Aorta (tissue), 5 donors: ENCODE results near the gene CSNK2B. TPM values are rescaled to one million over a fixed set of nuclear protein-coding genes. Genes with fewer than 3 reads are reported as not detected.

Experiments used
- ATAC-seq: fragments of 200-7000 bp; cut with Tn5 transposase; one replicate; pipeline ENCODE4 v1.9.1; 2022; ENCODE audit warnings: moderate library complexity; ENCODE audit not compliant: low FRiP score
- DNase-seq, 2 donors: peaks; one replicate each; pipeline ENCODE4 v3.0.0-alpha.2; 2020
- H3K27ac ChIP-seq, 2 donors: one replicate each; pipeline ENCODE4 v1.5.1; 2013; ENCODE audit warnings: low read length in 2 of 2, mild to moderate bottlenecking in 2 of 2, moderate library complexity in 2 of 2, control low read depth in 1 of 2, inconsistent platforms in 1 of 2, low read depth in 1 of 2
- H3K27me3 ChIP-seq, 2 donors: one replicate each; pipeline ENCODE4 v1.6.1; 2013; ENCODE audit warnings: control low read depth in 1 of 2, low read length in 1 of 2, mild to moderate bottlenecking in 1 of 2, moderate library complexity in 1 of 2; ENCODE audit not compliant: insufficient read depth in 2 of 2, control insufficient read depth in 1 of 2
- H3K36me3 ChIP-seq, 2 donors: one replicate each; pipeline ENCODE4 v1.6.1; 2013; ENCODE audit warnings: control low read depth in 1 of 2, low read length in 1 of 2, mild to moderate bottlenecking in 1 of 2; ENCODE audit not compliant: insufficient read depth in 2 of 2, control insufficient read depth in 1 of 2
- H3K4me1 ChIP-seq, 2 donors: one replicate each; pipeline ENCODE4 v1.6.1; 2013; ENCODE audit warnings: low read length in 2 of 2, control low read depth in 1 of 2, mild to moderate bottlenecking in 1 of 2, moderate library complexity in 1 of 2; ENCODE audit not compliant: insufficient read depth in 2 of 2, control insufficient read depth in 1 of 2
- H3K4me3 ChIP-seq, 2 donors: one replicate each; pipeline ENCODE4 v1.5.1; 2013; ENCODE audit warnings: low read length in 2 of 2, control low read depth in 1 of 2, mild to moderate bottlenecking in 1 of 2
- H3K9me3 ChIP-seq: one replicate; pipeline ENCODE4 v1.6.1; 2013; ENCODE audit warnings: mild to moderate bottlenecking, low read length; ENCODE audit not compliant: control insufficient read depth
- WGBS, 2 donors: extraction: QIAGEN DNeasy Blood & Tissue Kit; methylation state at CpG; one replicate each; pipeline ENCODE4 v1.1.7; 2013; 5-methylcytosine and 5-hydroxymethylcytosine counted together
- intact Hi-C, 2 donors: fragments of 100-400 bp; cut with DNase I; formaldehyde crosslinking; loops; one replicate each; pipeline versions ENCODE4 v1.14.2 to v1.15.0; 2022
- polyA plus RNA-seq, 2 donors: library from polyadenylated mRNA; stranded (reverse); fragments of 200-250 nt; gene quantifications; one replicate each; pipeline ENCODE4 v1.2.3, GENCODE V29; 2013
- total RNA-seq, 2 donors: library from RNA; stranded (reverse); fragmentation: NEBNext Ultra II Directional; extraction: Animal tissue kit (Norgen Biotek cat#: 25700); gene quantifications; one replicate each; pipeline ENCODE4 v1.2.1, GENCODE V29; 2021
- donor health status: healthy with polysubstance abuse.
- donor health status: Bipolar disorder and iron deficiency.
- donor health status: DM: no; HTN: no; CAD: no.
- donor health status: DM: no; HTN: no; CAD: no.
- donor health status: DM: yes; HTN: yes; CAD: no.

Gene CSNK2B
- total and polyA plus RNA-seq, 4 donors = 100 to 191 (median 114) TPM

GRCh38 chr6:31700740-31701401, 35.0 kb downstream of the CSNK2B start:
- Histone ChIP-seq H3K4me3 (no peak overlapping the region), H3K27ac (no peak overlapping the region), H3K27me3 (no peaks in the 10 kb centered on the region), H3K9me3 (no peaks in the 10 kb centered on the region), H3K4me1 (no peaks in the 10 kb centered on the region), H3K36me3 (peaks cover 0 to 2% of the 10 kb centered on the region in 2 donors)
- WGBS, 2 donors = 87% methylated on average over 5 of the region's 5 CpGs
- DNase-seq = no peak
- ATAC-seq = no peak
- intact Hi-C loops = no loop called here

- H3K36me3 ChIP-seq = no peaks in the 10 kb centered on the region
- no peak overlapping the region for H3K27ac ChIP-seq
- DNase-seq (no peak), ATAC-seq (no peak)
- H3K27me3 ChIP-seq = no peaks in the 10 kb centered on the region
- no peaks in the 10 kb centered on the region for H3K9me3 ChIP-seq
- peak overlapping the region; percentile 75 to 95 for H3K4me3 ChIP-seq
- 16 to 17% methylated on average over 7 of the region's 7 CpGs for WGBS, 2 donors
- intact Hi-C loops = no loop called here
- no peaks in the 10 kb centered on the region for H3K4me1 ChIP-seq
These were observed 36.0 kb downstream of the CSNK2B start for GRCh38 chr6:31701666-31702404.

DNA sequence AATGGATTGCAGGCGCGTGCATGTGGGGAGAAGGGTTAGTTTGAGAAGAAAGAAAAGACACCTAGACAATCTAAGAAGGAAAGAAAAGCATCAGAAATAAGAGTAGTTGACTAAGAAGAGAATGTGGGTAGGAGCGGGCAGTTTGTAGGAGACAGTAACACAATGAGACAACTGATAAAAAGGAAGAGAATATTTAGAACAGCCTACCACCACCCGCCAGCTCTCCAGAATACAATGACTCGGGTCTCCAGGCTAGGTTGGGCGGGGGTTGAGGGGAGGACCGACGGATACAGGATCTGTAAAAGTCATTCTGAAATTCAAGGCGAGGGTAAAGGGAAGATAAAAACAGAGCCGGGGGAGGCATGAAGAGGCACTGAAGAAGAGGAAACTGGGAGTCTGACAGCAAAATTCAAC, 36.5 kb downstream of the CSNK2B start:
- no peaks in the 10 kb centered on the region for H3K27me3 ChIP-seq
- DNase-seq (no peak), ATAC-seq (peak; percentile 19)
- intact Hi-C loops = no loop called here
- no peaks in the 10 kb centered on the region for H3K4me1 ChIP-seq
- peak overlapping the region; percentile 95 to 96 for H3K27ac ChIP-seq
- peak overlapping the region; percentile 75 to 95 for H3K4me3 ChIP-seq
- H3K9me3 ChIP-seq = no peaks in the 10 kb centered on the region
- no peaks in the 10 kb centered on the region for H3K36me3 ChIP-seq
- WGBS, 2 donors = 0 to 1% methylated on average over 10 of the region's 10 CpGs

GRCh38 chr6:31702819-31703716, 37.2 kb downstream of the CSNK2B start, which contains the start of gene ABHD16A:
ABHD16A (minus strand) TSS chr6:31703324; CDS start chr6:31703281, 43 bp downstream.
- ATAC-seq = peak; percentile 98
- Histone ChIP-seq H3K36me3 (no peaks in the 10 kb centered on the region), H3K4me3 (peak within 1 kb of the TSS; percentile 75 to 95), H3K27me3 (no peaks in the 10 kb centered on the region), H3K4me1 (no peaks in the 10 kb centered on the region), H3K27ac (peak within 1 kb of the TSS; percentile 95 to 96), H3K9me3 (no peaks in the 10 kb centered on the region)
- DNase-seq = peak; percentile 99 to 100
- 1% methylated on average over 54 of the region's 54 CpGs for WGBS, 2 donors
- intact Hi-C loops = no loop called here

- ATAC-seq (no peak), DNase-seq (no peak)
- Histone ChIP-seq H3K9me3 (no peaks in the 10 kb centered on the region), H3K36me3 (no peaks in the 10 kb centered on the region), H3K27ac (no peak overlapping the region), H3K4me1 (no peaks in the 10 kb centered on the region), H3K4me3 (no peak overlapping the region), H3K27me3 (no peaks in the 10 kb centered on the region)
- intact Hi-C loops = no loop called here
- WGBS, 2 donors = 92 to 94% methylated on average over 5 to 6 of the region's 6 CpGs
These were observed 40.1 kb downstream of the CSNK2B start for GRCh38 chr6:31705931-31706330.

DNA sequence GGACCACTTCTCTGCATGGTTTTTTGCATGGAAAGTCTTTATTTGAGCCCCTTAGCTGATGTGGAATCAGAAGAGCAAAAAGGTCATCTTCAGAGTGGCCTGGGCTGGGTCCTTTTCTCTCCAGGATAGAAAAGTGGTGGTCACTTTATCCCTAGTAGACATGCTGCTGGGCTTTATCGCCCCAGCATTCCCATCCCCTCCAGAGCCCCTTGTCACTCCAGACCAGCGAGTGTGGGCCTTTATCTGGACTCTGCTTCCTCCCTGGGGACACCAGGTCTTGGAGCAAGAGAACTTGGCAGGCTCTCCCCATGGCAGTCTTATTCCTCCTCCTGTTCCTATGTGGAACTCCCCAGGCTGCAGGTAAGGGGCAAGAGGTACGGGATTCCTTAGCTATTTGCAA, 40.7 kb downstream of the CSNK2B start, which contains the start of gene LY6G6F:
Gene LY6G6F (plus strand): TSS at position 268 of the 400 bp plus-strand sequence. CDS start 41 bp downstream, at position 309.
- WGBS, 2 donors = 13 to 20% methylated on average over 3 of the region's 3 CpGs
- Histone ChIP-seq H3K9me3 (no peaks in the 10 kb centered on the region), H3K4me1 (no peaks in the 10 kb centered on the region), H3K36me3 (no peaks in the 10 kb centered on the region), H3K4me3 (no peak within 1 kb of the TSS), H3K27me3 (no peaks in the 10 kb centered on the region), H3K27ac (no peak within 1 kb of the TSS)
- no peak for ATAC-seq
- intact Hi-C loops = no loop called here
- DNase-seq = no peak

DNA sequence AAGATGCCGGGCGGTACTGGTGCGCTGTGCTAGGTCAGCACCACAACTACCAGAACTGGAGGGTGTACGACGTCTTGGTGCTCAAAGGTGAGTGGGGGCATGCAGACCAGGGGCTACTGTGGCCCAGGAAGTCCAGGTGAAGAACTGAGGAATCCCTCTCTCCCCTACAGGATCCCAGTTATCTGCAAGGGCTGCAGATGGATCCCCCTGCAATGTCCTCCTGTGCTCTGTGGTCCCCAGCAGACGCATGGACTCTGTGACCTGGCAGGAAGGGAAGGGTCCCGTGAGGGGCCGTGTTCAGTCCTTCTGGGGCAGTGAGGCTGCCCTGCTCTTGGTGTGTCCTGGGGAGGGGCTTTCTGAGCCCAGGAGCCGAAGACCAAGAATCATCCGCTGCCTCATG, 41.8 kb downstream of the CSNK2B start:
- H3K4me3 ChIP-seq = no peak overlapping the region
- no peaks in the 10 kb centered on the region for H3K27me3 ChIP-seq
- intact Hi-C loops = no loop called here
- 91% methylated on average over 10 of the region's 10 CpGs for WGBS, 2 donors
- no peaks in the 10 kb centered on the region for H3K4me1 ChIP-seq
- no peak overlapping the region for H3K27ac ChIP-seq
- H3K9me3 ChIP-seq = no peaks in the 10 kb centered on the region
- DNase-seq = no peak
- H3K36me3 ChIP-seq = no peaks in the 10 kb centered on the region
- no peak for ATAC-seq

DNA sequence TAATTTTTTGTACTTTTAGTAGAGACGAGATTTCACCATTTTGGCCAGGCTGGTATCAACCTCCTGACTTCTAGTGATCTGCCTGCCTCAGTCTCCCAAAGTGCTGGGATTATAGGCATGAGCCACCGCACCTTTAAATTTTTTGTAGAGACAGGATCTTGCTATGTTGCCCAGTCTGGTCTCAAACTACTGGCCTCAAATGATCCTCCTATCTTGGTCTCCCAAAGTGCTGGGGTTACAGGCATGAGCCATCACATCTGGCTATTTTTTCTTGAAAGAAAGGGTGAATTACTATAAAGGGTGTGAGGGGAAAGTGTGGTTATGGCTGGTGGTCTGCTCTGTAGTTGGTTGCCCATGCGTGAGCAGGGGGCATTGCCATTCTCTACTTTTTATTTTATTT, 42.3 kb downstream of the CSNK2B start:
- no peak for ATAC-seq
- H3K9me3 ChIP-seq = no peaks in the 10 kb centered on the region
- H3K4me1 ChIP-seq = no peaks in the 10 kb centered on the region
- no peak for DNase-seq
- H3K36me3 ChIP-seq = no peaks in the 10 kb centered on the region
- H3K27me3 ChIP-seq = no peaks in the 10 kb centered on the region
- 94 to 96% methylated on average over 3 of the region's 3 CpGs for WGBS, 2 donors
- H3K4me3 ChIP-seq = no peak overlapping the region
- intact Hi-C loops = no loop called here
- no peak overlapping the region for H3K27ac ChIP-seq
